Activated CD4-positive, CD25-positive, alpha-beta regulatory T cell (primary cell): ENCODE results near the gene TBCE.

ENCODE experiments used
- DNase-seq, 4 experiments: peaks; one replicate each; lab custom pipeline; 2025; lab: John Stamatoyannopoulos, UW

TBCE gene

GRCh38 chr1:235367000-235367908 lies at the start of gene TBCE:
Gene TBCE (plus strand): TSS chr1:235367427. CDS start chr1:235380050, 12,623 bp downstream.
- peak; percentile 58 to 76 (median 64) for DNase-seq

DNA sequence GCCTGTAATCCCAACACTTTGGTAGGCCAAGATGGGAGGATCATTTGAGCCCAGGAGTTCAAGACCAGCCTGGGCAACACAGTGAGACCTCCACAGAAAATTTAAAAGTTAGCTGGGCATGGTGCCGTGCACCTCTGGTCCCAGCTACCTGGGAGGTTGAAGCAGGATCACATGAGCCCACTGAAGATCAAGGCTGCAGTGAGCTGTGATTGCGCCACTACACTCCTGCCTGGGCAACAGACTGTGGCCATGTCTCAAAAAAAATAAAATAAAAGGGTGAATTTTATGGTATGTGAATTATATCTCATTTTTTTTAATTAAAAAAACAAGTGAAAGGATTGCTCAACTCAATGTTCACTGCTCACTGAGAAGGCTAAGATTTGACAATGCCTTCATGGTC lies 48.0 kb upstream of the TBCE start:
- no peak for DNase-seq

- DNase-seq: no peak
These were observed 46.6 kb upstream of the TBCE start for GRCh38 chr1:235320521-235321179.

- no peak for DNase-seq
These were observed 42.9 kb upstream of the TBCE start for GRCh38 chr1:235324296-235324695.

GRCh38 chr1:235325139-235325538 lies 42.1 kb upstream of the TBCE start:
- DNase-seq: no peak

DNA sequence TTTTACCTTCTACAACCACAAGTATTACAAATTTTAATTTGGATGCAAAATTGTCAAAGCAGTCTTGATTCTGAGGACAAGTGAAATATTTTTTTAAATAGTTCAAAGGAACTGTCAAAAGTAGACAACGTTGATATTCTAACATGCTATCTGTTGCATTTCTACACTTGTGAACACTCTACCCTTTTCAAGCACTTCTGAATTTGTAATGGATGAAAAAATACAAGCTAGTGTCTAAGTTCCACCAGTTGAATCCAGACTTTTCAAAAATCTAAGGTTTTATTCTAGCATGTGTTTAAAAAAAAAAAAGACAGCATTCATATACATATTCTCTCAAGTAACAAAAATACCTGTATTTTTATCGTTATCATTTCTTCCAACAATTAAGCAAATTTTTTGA lies 41.4 kb upstream of the TBCE start:
- DNase-seq: no peak

DNA sequence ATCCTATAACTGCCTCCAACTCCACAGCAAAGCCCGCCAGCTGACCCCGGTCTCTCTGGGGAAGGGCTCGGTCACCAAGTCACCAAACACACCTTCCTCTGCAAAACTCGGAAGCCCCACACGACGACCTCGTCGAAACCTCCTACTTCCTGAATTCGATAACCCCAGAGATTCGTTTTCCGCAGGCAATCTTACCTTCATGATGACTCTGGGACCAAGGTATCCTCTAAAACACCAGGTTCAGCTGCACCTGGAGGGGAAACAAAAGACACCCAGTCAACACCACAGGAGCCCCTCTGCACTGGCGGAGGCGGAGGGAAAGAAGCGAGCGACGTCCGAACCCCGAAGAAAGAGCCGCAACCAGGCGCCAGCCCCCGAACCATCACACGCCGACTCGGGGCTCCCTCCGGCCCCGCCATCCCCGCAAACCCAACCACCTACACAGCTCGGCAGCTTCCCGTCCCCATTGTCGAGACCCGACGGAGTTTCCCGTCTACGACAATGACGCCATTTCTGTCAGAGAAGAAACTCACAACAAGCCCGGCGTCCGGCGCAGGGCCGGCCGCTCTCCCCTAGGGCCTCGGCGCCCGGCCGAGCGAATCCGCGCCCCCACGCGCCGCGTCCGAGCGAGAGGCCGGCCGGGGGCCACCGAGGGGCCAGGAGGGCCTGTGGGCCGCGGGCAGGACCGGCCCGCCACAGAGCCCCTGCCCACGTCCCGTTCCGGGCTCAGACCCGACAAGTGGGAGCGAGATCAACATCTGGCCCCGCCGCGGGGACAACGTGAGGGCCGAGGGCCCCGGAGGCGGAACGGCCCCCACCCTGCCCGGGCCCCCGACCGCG lies 40.3 kb upstream of the TBCE start:
- peak; percentile 18 to 42 (median 32) for DNase-seq

DNA sequence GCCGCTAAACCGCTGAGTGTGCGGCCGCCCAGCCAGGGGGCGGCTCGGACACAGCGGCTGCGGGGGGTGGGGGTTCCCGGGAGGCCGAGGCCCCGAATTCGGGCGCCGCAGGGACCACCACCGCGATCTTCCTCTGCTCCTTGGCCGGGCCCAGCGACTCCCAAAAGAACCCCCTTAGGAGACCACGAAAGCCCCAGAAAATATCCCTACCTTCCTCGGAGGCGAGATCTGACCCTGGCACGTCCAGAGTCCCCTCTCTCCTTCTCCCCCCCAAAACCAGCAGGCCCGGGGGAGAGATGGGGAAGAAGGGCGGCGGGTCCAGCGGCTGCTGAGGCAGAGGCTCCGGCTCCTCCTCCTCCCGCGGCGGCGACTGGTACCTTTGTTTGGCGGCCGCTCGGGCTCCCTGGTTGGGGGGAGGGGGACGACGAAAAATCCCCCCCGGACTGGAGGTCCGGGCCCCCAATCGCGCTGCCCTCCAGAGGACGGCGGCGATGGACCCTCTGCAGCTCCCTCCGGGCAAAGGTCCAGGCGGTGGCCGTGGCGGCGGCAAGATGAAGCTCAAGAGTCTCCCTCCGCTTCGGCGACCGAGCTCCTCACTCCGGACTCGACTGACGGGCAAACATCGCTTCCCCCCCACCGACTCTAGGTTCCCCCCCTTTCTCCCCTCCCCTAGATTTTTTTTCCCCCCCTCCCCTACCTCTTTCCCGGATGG lies 39.5 kb upstream of the TBCE start, which contains the start of gene ARID4B:
Gene ARID4B (minus strand): TSS at position 621 of the 712 bp plus-strand sequence. CDS start 1,260 bp downstream, outside the sequence.
- peak in 3 of 4 experiments; percentile 37 to 78 (median 42) for DNase-seq

DNA sequence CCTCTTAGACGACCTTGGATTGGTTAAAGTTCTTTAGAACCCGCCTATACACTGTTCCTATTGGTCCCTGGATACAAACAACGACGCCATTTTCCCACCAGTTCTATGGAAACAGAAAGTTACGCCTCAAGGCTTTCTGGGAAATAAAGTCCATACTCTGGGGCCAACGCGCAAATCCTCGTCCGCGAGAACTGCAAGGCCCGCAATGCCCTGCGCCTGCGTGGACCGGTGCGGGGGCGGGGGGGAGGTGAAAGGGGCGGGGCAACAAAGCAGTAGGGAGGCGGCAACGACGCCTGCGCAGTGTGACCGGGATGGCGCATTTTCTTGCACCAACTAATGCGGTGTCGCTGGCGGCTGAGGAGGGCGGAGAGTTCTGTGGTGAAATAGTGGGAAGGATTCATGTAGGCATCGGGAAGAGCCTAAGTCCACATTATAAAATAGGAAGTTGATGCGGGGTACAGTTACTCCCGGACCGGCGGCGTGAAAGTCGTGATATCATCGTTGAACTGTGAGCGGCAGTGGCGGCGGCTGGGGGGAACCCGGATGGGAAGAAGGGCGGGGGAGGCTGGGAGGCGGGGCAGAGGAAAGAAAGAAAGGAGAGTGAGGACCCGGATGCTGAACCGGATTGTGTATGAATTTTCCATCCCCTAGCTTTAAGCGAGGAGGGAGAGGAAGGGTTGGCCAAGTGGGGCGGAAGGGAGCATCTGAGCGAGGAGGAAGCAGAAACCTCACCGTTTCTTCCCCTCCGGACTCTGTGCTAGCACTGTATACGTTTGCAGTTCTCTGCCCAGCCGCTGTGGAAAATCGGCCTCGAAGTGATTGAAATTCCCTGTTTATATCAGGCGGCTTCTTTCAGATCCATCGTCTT lies 38.7 kb upstream of the TBCE start, which contains the start of gene GGPS1:
Gene GGPS1 (plus strand): TSS at position 300 of the 868 bp plus-strand sequence. CDS start 6,695 bp downstream, outside the sequence.
- peak; percentile 97 for DNase-seq

- DNase-seq: peak; percentile 12 to 35 (median 22)
These were observed 37.9 kb upstream of the TBCE start for GRCh38 chr1:235329139-235329902.

GRCh38 chr1:235330918-235331285 lies 36.3 kb upstream of the TBCE start:
- DNase-seq: no peak

- no peak for DNase-seq
These were observed 35.8 kb upstream of the TBCE start for GRCh38 chr1:235331401-235331800.

- no peak for DNase-seq
These were observed 30.3 kb upstream of the TBCE start for GRCh38 chr1:235336903-235337302.

DNA sequence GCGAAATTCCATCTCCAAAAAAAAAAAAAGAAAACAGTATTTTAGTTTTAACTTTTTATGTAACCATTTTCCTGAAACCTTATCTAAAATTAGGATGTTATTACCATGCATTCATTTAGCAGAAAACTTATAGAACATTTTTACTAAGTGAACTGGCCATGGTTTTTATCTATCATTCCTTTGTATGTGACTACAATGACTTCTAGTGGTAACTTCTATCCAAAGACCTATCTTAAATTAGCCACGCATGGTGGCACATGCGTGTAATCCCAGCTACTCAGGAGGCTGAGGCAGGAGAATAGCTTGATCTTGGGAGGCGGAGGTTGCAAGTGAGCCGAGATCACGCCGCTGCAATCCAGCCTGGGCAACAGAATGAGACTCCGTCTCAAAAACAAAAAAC lies 27.5 kb upstream of the TBCE start:
- DNase-seq: no peak

- no peak for DNase-seq
These were observed 25.9 kb upstream of the TBCE start for GRCh38 chr1:235341334-235341733.

- no peak for DNase-seq
These were observed 25.2 kb upstream of the TBCE start for GRCh38 chr1:235342039-235342438.

GRCh38 chr1:235342471-235342870 lies 24.8 kb upstream of the TBCE start:
- DNase-seq: no peak

DNA sequence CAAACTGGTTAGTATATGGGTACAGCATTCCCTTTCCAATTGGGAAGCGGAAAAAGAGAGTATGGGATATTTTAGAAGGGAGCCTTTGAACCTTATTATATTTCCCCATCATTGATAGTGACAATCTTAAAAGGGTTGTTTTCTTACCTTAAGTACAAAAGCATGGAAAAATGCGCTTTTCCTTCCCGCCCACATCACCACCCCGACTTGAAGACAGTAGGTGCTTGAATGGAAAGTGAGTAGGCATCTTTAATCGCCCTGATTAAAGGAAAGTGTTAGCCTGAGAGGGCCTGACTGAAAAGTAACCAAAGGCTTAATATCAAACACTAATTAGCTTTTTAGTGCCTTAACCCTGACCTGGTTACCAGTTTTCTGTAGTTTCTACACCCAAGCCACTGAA lies 23.5 kb upstream of the TBCE start:
- no peak for DNase-seq

GRCh38 chr1:235351441-235351840 lies 15.8 kb upstream of the TBCE start:
- DNase-seq: no peak

GRCh38 chr1:235351898-235352297 lies 15.3 kb upstream of the TBCE start:
- no peak for DNase-seq
